HEK293 (cell line): ENCODE results near the gene PVALEF.

Experiments used
- TF ChIP-seq, protein P1 (sequence below): fragments of 450-650 bp; formaldehyde crosslinking; IDR thresholded peaks from 2 replicates; pipeline ENCODE4 v1.5.1; 2016; ENCODE audit warnings: missing biosample characterization, missing genetic modification characterization
- TF ChIP-seq, protein P2 (sequence below): fragments of 450-650 bp; formaldehyde crosslinking; IDR thresholded peaks from 2 replicates; pipeline ENCODE4 v1.5.1; 2016; ENCODE audit warnings: missing biosample characterization, missing genetic modification characterization, low read depth

DNA sequence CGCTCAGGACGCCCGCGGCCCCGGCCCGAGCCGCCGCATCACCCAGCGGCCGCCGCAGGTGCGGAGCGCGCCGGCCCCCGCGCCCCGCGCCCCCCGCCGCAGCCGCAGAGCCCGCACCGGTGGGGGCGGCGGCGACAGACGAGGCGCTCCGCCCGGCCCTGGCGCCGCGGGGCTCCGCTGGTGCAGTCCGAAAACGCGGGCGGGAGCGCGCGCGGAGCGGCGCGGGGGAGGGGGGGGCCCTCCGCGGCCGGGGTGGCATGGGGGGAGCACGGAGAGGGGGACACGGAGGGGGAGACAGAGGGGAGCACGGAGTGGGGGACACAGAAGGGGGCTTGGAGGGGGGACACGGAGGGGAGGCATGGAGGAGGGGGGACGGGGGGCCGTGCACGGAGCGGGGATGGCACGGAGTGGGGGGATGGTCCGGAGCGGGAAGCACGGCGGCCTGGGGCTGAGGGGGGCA is 756 bp downstream of the PVALEF start, which contains the start of gene AATK:
- TF ChIP-seq, protein P1, sequence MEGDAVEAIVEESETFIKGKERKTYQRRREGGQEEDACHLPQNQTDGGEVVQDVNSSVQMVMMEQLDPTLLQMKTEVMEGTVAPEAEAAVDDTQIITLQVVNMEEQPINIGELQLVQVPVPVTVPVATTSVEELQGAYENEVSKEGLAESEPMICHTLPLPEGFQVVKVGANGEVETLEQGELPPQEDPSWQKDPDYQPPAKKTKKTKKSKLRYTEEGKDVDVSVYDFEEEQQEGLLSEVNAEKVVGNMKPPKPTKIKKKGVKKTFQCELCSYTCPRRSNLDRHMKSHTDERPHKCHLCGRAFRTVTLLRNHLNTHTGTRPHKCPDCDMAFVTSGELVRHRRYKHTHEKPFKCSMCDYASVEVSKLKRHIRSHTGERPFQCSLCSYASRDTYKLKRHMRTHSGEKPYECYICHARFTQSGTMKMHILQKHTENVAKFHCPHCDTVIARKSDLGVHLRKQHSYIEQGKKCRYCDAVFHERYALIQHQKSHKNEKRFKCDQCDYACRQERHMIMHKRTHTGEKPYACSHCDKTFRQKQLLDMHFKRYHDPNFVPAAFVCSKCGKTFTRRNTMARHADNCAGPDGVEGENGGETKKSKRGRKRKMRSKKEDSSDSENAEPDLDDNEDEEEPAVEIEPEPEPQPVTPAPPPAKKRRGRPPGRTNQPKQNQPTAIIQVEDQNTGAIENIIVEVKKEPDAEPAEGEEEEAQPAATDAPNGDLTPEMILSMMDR (tag by site-specific recombination), result no peak
- TF ChIP-seq, protein P2, sequence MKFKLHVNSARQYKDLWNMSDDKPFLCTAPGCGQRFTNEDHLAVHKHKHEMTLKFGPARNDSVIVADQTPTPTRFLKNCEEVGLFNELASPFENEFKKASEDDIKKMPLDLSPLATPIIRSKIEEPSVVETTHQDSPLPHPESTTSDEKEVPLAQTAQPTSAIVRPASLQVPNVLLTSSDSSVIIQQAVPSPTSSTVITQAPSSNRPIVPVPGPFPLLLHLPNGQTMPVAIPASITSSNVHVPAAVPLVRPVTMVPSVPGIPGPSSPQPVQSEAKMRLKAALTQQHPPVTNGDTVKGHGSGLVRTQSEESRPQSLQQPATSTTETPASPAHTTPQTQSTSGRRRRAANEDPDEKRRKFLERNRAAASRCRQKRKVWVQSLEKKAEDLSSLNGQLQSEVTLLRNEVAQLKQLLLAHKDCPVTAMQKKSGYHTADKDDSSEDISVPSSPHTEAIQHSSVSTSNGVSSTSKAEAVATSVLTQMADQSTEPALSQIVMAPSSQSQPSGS (tag by site-specific recombination), result no peak
